ENCODE measurements around the gene ERAL1.

- TF ChIP-seq CTCF (IDR thresholded peaks at IDR 0.05) (no peak), POLR2A (IDR thresholded peaks at IDR 0.05) (peak; percentile 60)
Observed at GRCh38 chr17:28807925-28808634, 46.7 kb upstream of the ERAL1 start.
